ENCODE data around the gene GGCX.
"Not testable (repeated sequence)": the region's sequence is repeated elsewhere in the genome, so short reads cannot be mapped to it uniquely, and the experiment has no call there.

The GGCX gene

GRCh38 chr2:85594715-85595300 lies 33.5 kb upstream of the GGCX start:
- no peak for DNase-seq (ENCODE audit: low read depth)

GRCh38 chr2:85593023-85593422 lies 31.7 kb upstream of the GGCX start:
- no peak for DNase-seq (ENCODE audit: low read depth)

GRCh38 chr2:85592299-85592698 lies 31.0 kb upstream of the GGCX start:
- DNase-seq (ENCODE audit: low read depth), result not testable (repeated sequence)

- DNase-seq (ENCODE audit: low read depth), result no peak
These were observed 30.3 kb upstream of the GGCX start for GRCh38 chr2:85591563-85591962.

GRCh38 chr2:85590950-85591349 lies 29.7 kb upstream of the GGCX start:
- DNase-seq (ENCODE audit: low read depth), result no peak

GRCh38 chr2:85589982-85590791 lies 28.9 kb upstream of the GGCX start:
- no peak for DNase-seq (ENCODE audit: low read depth)

GRCh38 chr2:85589181-85589580 lies 27.9 kb upstream of the GGCX start:
- DNase-seq (ENCODE audit: low read depth), result no peak

GRCh38 chr2:85588645-85589044 lies 27.4 kb upstream of the GGCX start:
- no peak for DNase-seq (ENCODE audit: low read depth)

GRCh38 chr2:85588236-85588635 lies 26.9 kb upstream of the GGCX start:
- DNase-seq (ENCODE audit: low read depth), result no peak

- no peak for DNase-seq (ENCODE audit: low read depth)
These were observed 24.4 kb upstream of the GGCX start for GRCh38 chr2:85585781-85586105.

GRCh38 chr2:85584857-85585780 lies 23.8 kb upstream of the GGCX start:
- DNase-seq (ENCODE audit: low read depth), result no peak

GRCh38 chr2:85584354-85584856 lies 23.1 kb upstream of the GGCX start, which contains the start of gene VAMP5:
Gene VAMP5 (plus strand): TSS chr2:85584431. CDS start chr2:85584491, 60 bp downstream.
- DNase-seq (ENCODE audit: low read depth), result no peak

- DNase-seq (ENCODE audit: low read depth), result no peak
These were observed 22.5 kb upstream of the GGCX start for GRCh38 chr2:85583667-85584353.

- no peak for DNase-seq (ENCODE audit: low read depth)
These were observed 21.2 kb upstream of the GGCX start for GRCh38 chr2:85582492-85582891.

GRCh38 chr2:85580206-85580605 lies 18.9 kb upstream of the GGCX start:
- DNase-seq (ENCODE audit: low read depth), result no peak

GRCh38 chr2:85579266-85579935 lies 18.1 kb upstream of the GGCX start:
- DNase-seq (ENCODE audit: low read depth), result no peak

GRCh38 chr2:85578243-85579180 lies 17.2 kb upstream of the GGCX start:
- DNase-seq (ENCODE audit: low read depth), result no peak

GRCh38 chr2:85577386-85578242 lies 16.3 kb upstream of the GGCX start, which contains the start of gene VAMP8:
Gene VAMP8 (plus strand): TSS chr2:85577586. CDS start chr2:85577647, 61 bp downstream.
- no peak for DNase-seq (ENCODE audit: low read depth)

- no peak for DNase-seq (ENCODE audit: low read depth)
These were observed 15.7 kb upstream of the GGCX start for GRCh38 chr2:85577063-85577385.

Measured in stimulated activated CD8-positive, alpha-beta memory T cell treated with anti-CD3 and anti-CD28 coated beads, Interleukin-15, amount 100 ng/mL, for 1 hour (primary cell).